Neural cell (in vitro differentiated cells): Measurements from ENCODE around the gene TEDC2. TPM values are rescaled to one million over a fixed set of nuclear protein-coding genes. Genes with fewer than 3 reads are reported as not detected.

Experiments
- H2AFZ ChIP-seq: fragments of 200-600, 300-800 bp; sonication (generic), shearing (Covaris generic); 2 replicates; pipeline ENCODE4 v1.6.0; 2014; ENCODE audit warnings: low read depth, mild to moderate bottlenecking, antibody characterized with exemption, low read length, moderate library complexity
- H3F3A ChIP-seq: fragments of 200-600 bp; shearing (Covaris generic); 2 replicates; pipeline ENCODE4 v1.6.1; 2016; ENCODE audit warnings: mild to moderate bottlenecking, moderate library complexity, mixed read lengths, antibody characterized with exemption, low read length; ENCODE audit not compliant: insufficient read depth, poor library complexity, severe bottlenecking
- H3K27ac ChIP-seq: fragments of 200-600, 300-800 bp; sonication (generic), shearing (Covaris generic); 2 replicates; pipeline ENCODE4 v1.5.1; 2014; ENCODE audit warnings: mild to moderate bottlenecking, low read length, moderate library complexity
- H3K27me3 ChIP-seq: fragments of 300-800, 200-600 bp; sonication (generic), shearing (Covaris generic); 2 replicates; pipeline ENCODE4 v1.6.0; 2014; ENCODE audit warnings: mild to moderate bottlenecking, low read depth, low read length, moderate library complexity; ENCODE audit not compliant: insufficient read depth
- H3K36me3 ChIP-seq: fragments of 300-800, 200-600 bp; sonication (generic), shearing (Covaris generic); 2 replicates; pipeline ENCODE4 v1.5.1; 2014; ENCODE audit warnings: mild to moderate bottlenecking, antibody characterized with exemption, low read length, moderate library complexity; ENCODE audit not compliant: insufficient read depth
- H3K4me2 ChIP-seq: fragments of 300-800, 200-600 bp; sonication (generic), shearing (Covaris generic); 2 replicates; pipeline ENCODE4 v1.6.0; 2014; ENCODE audit warnings: mild to moderate bottlenecking, low read length
- H3K4me3 ChIP-seq: fragments of 300-800, 200-600 bp; sonication (generic), shearing (Covaris generic); 2 replicates; pipeline ENCODE4 v1.5.1; 2014; ENCODE audit warnings: mild to moderate bottlenecking, low read length, moderate library complexity
- H3K79me2 ChIP-seq: fragments of 200-600 bp; shearing (Covaris generic); replicated peaks from 2 replicates; pipeline ENCODE4 v1.6.0; 2014; ENCODE audit warnings: mild to moderate bottlenecking, low read length, moderate library complexity; ENCODE audit not compliant: insufficient read depth
- H3K9ac ChIP-seq: fragments of 300-800, 200-600 bp; sonication (generic), shearing (Covaris generic); 2 replicates; pipeline ENCODE4 v1.6.1; 2016; ENCODE audit warnings: mild to moderate bottlenecking, low read length, mixed read lengths
- H3K9me2 ChIP-seq: fragments of 200-600 bp; shearing (Covaris generic); 2 replicates; pipeline ENCODE4 v1.6.1; 2016; ENCODE audit warnings: mild to moderate bottlenecking, low read length, mixed read lengths; ENCODE audit not compliant: insufficient read depth
- H3K9me3 ChIP-seq: fragments of 200-600, 300-800 bp; sonication (generic), shearing (Covaris generic); 2 replicates; pipeline ENCODE4 v1.6.1; 2016; ENCODE audit warnings: mild to moderate bottlenecking, mixed run types, low read length, moderate library complexity, mixed read lengths
- H4K20me1 ChIP-seq: fragments of 200-600 bp; shearing (Covaris generic); 2 replicates; pipeline ENCODE4 v1.6.1; 2016; ENCODE audit warnings: mild to moderate bottlenecking, mixed run types; ENCODE audit not compliant: insufficient read depth
- CTCF ChIP-seq: fragments of 450-650 bp; IDR thresholded peaks from 2 replicates; pipeline ENCODE4 v1.5.1; 2014; ENCODE audit warnings: antibody characterized with exemption, mild to moderate bottlenecking, moderate library complexity; ENCODE audit not compliant: poor library complexity, severe bottlenecking
- EP300 ChIP-seq: fragments of 450-650 bp; conservative IDR thresholded peaks from 2 replicates; pipeline ENCODE4 v1.6.1; 2014; ENCODE audit warnings: antibody characterized with exemption, mild to moderate bottlenecking, moderate library complexity; ENCODE audit not compliant: poor library complexity, severe bottlenecking
- EZH2 ChIP-seq: fragments of 200-600, 300-800 bp; shearing (Covaris generic), sonication (generic); IDR thresholded peaks from 2 replicates; pipeline ENCODE4 v1.6.1; 2014; ENCODE audit warnings: antibody characterized with exemption, low read length, borderline replicate concordance, mild to moderate bottlenecking; ENCODE audit not compliant: insufficient read depth, poor library complexity, severe bottlenecking
- MXI1 ChIP-seq: fragments of 450-650 bp; conservative IDR thresholded peaks from 2 replicates; pipeline ENCODE4 v1.6.1; 2014; ENCODE audit warnings: antibody characterized with exemption, mild to moderate bottlenecking; ENCODE audit not compliant: poor library complexity, severe bottlenecking
- POLR2AphosphoS5 ChIP-seq: IDR thresholded peaks from 2 replicates; pipeline ENCODE4 v1.6.1; 2012
- RAD21 ChIP-seq: fragments of 450-650 bp; conservative IDR thresholded peaks from 2 replicates; pipeline ENCODE4 v1.6.1; 2014; ENCODE audit warnings: antibody characterized with exemption, mild to moderate bottlenecking, moderate library complexity
- REST ChIP-seq: IDR thresholded peaks from 2 replicates; pipeline ENCODE4 v1.6.1; 2012; ENCODE audit warnings: borderline replicate concordance
- TAF1 ChIP-seq: IDR thresholded peaks from 2 replicates; pipeline ENCODE4 v1.6.1; 2012; ENCODE audit warnings: low read depth
- polyA plus RNA-seq: library from polyadenylated mRNA; depleted of rRNA; stranded (reverse); fragments of >200 nt; gene quantifications from 2 replicates; pipeline ENCODE4 v1.2.3, GENCODE V29; 2014

TEDC2 gene
- polyA plus RNA-seq, 1 donor from 2014 or later: 31.5 TPM

DNA sequence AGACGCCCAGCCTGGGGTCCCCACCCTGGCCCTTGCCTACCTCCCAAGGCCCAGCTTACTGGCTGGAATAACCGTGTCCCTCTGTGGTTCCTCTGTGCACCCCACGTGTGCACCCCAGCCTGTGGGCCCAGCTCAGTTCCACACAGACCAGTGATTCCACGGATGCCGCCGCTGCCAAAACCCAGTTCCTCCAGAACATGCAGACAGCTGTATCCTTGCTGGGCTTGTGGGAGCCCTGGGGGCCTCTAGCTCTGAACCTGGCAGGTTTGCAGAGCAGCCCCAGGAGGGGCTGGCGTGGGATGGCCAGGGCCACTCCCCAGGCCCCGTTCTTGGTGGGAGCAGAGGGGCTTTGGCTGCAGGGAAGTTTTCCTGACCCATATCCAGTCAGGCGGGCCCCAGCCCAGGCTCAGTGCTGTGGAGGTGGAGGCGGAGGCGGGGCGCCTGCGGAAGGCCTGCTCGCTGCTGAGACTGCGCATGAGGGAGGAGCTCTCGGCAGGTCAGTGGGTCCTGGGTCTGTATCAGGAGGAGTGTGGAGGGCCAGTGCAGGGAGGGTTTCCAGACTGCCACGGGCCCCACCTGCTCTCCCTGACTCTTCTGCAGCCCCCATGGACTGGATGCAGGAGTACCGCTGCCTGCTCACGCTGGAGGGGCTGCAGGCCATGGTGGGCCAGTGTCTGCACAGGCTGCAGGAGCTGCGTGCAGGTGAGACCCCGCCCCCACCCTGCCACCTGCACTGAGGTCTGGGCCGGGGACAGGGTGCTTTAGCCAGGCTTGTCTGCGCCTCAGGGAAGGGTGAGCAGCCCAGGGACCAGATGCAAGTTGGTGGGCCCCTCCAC is 2.3 kb downstream of the TEDC2 start:
- Histone ChIP-seq H3K27me3 (no peaks in the 10 kb centered on the region), H3K79me2 (no peaks in the 10 kb centered on the region), H4K20me1 (no peaks in the 10 kb centered on the region), H3K9ac (no peak overlapping the region), H3F3A (no peaks in the 10 kb centered on the region), H3K4me3 (no peak overlapping the region), H3K9me3 (no peaks in the 10 kb centered on the region), H3K9me2 (no peaks in the 10 kb centered on the region), H2AFZ (no peak overlapping the region), H3K27ac (no peak overlapping the region), H3K36me3 (no peaks in the 10 kb centered on the region), H3K4me2 (no peak overlapping the region)
- no peak for TF ChIP-seq EZH2
- no peak for TF ChIP-seq CTCF
- no peak for TF ChIP-seq TAF1
- no peak for TF ChIP-seq MXI1

- no peaks in the 10 kb centered on the region for H3K79me2 ChIP-seq
- no peaks in the 10 kb centered on the region for H3F3A ChIP-seq
- H3K4me3 ChIP-seq: no peak overlapping the region
- no peaks in the 10 kb centered on the region for H3K9me3 ChIP-seq
- H3K27me3 ChIP-seq: peaks cover 6% of the 10 kb centered on the region
- H3K27ac ChIP-seq: no peak overlapping the region
- no peak overlapping the region for H2AFZ ChIP-seq
- TF ChIP-seq EP300 (no peak), REST (no peak)
- no peaks in the 10 kb centered on the region for H4K20me1 ChIP-seq
- no peaks in the 10 kb centered on the region for H3K36me3 ChIP-seq
- H3K4me2 ChIP-seq: no peak overlapping the region
- no peaks in the 10 kb centered on the region for H3K9me2 ChIP-seq
- no peak overlapping the region for H3K9ac ChIP-seq
Observed at GRCh38 chr16:2464333-2464732, 4.4 kb downstream of the TEDC2 start.

GRCh38 chr16:2465653-2466415 is 5.9 kb downstream of the TEDC2 start:
- Histone ChIP-seq H3K4me2 (no peak overlapping the region), H4K20me1 (no peaks in the 10 kb centered on the region), H3K4me3 (no peak overlapping the region), H3K79me2 (no peaks in the 10 kb centered on the region), H3K27ac (no peak overlapping the region), H3K27me3 (peaks cover 6% of the 10 kb centered on the region), H3K9ac (no peak overlapping the region), H3K9me2 (no peaks in the 10 kb centered on the region), H3K36me3 (no peaks in the 10 kb centered on the region), H3F3A (no peaks in the 10 kb centered on the region), H3K9me3 (no peaks in the 10 kb centered on the region), H2AFZ (no peak overlapping the region)
- no peak for TF ChIP-seq MXI1
- no peak for TF ChIP-seq RAD21
- no peak for TF ChIP-seq TAF1
- no peak for TF ChIP-seq CTCF
- no peak for TF ChIP-seq REST
- no peak for TF ChIP-seq POLR2AphosphoS5
- no peak for TF ChIP-seq EZH2
